Measurements from ENCODE around the gene AMPD1.
A peak's percentile ranks its signal among the peaks of the same experiment; 100 is the strongest.

The AMPD1 gene

DNA sequence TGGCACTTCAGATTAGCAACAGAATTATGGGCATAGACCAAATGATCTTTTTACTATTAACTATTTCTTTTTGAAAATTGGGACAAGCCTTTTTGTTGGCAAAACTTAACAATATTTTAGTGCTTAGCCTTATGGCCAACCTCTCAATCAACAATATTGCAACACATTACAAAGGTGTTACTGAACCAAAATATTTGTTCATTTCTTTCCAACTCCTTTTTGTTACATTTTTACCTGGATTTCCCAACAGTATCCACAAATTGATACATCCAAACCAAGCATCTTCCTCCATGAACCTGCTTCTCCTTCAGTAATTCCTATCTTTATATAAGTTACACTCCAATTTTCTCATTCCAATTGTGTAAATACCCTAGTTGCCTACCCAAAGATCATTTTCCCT lies 1.5 kb upstream of the AMPD1 start:
- no peak for DNase-seq

DNA sequence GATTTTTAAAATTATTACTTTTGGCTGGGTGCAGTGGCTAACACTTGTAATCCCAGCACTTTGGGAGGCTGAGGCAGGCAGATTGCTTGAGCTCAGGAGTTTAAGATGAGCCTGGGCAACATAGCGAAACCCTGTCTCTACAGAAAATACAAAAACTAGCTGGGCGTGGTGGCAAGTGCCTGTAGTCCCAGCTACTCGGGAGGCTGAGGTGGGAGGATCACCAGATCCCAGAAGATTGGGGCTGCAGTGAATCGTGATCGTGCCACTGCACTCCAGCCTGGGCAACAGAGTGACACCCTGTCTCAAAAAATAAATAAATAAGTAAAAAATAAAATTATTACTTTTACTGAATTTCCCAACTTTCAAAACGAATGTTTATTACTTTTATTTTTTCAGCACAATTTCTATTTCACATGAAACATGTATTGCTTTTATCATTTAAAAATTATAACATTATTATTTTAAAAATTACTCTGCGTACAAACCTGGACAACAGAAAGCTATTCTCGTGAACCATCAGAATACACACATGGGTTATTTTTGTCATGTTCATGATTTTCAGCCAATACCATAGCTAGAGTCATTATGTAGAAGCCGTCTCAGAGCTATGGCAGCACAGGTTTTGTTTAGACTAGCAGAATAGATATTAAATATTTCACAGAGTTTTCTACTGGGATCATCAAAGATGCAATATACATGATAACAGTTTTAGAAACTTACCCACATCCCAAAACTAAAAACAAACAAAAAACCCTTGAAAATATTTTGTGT lies 621 bp downstream of the AMPD1 start:
- DNase-seq: no peak

DNA sequence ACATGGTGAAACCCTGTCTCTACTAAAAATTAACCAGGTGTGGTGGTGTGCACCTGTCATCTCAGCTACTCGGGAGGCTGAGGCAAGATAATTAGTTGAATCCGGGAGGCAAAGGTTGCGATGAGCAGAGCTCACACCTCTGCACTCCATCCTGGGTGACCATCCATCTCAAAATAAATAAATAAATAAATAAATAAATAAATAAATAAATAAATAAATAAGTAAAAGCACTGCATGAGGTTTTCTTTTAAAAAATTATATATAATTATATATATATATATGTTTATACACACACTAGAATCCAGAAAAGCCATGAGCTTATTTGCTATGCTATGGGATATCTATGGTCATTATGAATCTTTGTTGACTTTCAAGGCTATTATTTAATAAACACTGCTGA lies 2.4 kb downstream of the AMPD1 start:
- DNase-seq: no peak

DNA sequence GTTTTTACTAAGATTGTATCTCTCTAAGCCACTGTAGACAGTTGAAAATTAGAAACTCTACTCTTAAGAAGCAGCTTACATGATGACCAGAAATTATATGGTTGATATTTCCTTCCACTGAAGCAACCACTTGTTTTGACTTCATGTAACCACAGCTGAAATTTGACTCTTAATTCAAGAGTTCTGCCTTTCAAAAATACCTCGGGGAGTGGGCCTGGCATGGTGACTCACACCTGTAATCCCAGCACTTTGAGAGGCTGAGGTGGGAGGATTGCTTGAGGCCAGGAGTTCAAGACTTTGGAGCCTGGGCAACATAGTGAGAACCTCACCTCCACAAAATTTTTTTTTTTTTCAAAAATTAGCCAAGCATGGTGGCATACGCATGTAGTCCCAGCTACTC lies 4.3 kb downstream of the AMPD1 start:
- no peak for DNase-seq

DNA sequence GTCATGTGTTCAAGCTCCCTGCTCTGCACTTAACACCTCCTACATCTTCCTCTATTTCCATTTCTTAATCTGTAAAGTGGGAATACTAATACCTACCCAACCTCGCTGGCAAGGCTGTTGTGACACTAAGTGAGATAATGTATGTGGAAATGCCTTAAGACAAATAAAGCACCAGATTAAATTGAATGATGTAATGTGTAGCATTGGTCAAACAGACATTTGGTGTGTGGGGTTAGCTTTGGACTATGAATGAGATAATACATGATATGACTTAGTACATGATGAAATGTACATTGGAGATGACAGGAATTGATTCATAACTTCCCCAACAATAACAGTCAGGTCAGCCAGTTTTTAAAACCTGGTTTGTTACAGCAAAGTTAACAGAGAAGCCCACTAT lies 5.2 kb downstream of the AMPD1 start:
- no peak for DNase-seq

DNA sequence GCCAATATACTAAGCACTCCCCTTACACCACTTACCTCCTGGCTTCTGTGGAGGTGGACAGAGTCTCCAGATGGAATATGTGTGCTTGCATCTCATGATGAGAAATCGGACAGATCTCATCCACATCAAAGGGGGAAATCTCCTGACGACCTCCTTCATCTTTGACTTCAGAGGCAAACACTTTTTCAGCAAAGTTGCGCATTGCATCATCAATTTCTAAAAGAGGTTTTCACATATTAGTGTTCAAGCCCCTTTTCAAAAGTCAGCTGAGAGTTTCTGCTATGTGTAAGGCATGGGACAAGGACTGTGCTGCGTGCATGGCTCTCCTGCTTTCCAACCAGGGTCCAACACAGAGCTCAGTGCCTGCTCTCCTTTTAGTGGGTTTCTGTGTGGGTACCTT lies 6.8 kb downstream of the AMPD1 start:
- DNase-seq: no peak

DNA sequence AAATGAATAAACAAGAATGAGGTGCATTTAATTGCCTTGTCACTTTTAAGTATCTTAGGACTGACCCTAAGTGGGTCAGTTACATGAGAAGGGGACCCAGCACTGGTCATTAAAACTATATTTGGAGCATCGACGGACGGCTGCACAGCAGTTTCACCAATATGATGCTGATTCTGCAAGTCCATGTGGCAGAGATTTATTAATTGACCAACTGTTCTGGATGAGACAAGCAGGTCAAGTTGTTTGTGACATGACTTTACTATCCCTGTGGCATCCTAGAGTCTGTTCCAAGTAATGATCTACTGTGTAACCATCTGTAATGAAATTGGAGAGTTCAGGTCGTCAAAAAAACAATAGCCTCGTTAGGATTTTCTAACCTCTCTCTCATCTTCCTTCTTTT lies 9.5 kb downstream of the AMPD1 start:
- no peak for DNase-seq

DNA sequence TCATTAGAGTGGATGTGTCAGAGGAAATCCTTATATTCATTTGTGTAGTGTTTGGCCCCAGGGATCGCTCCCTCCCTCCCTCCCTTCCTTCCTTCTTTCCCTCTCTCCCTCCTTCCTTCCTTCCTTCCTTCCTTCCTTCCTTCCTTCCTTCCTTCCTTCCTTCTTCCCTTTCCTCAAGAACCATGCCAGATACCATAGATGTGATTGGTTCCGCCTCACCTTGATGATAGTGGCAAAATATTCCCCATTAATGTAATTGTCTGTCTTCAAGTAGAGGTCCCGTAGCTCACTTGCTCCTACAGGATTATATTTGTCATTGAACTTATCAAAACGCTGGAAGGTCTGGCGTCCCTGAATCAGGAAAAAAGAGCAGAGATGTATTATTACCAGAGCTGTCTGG lies 17.7 kb downstream of the AMPD1 start:
- no peak for DNase-seq

DNA sequence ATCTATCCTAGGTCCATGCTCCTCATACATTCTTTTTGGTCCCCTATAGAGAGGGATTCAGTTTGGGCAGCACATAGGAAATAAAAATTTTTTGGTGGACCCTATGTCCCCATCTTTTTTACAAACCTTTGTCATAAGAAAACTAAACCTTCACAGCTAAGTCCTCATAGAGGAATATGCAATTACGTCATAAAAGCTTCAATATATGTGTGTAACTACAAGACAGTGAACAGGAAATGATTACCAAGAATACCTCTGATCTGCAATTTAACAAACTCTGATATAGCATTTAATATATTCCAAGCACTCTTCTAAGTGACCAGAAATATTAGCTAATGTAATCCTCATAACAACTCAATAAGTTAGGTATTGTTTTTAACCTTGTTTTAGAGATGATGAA lies 19.2 kb downstream of the AMPD1 start:
- DNase-seq: no peak

DNA sequence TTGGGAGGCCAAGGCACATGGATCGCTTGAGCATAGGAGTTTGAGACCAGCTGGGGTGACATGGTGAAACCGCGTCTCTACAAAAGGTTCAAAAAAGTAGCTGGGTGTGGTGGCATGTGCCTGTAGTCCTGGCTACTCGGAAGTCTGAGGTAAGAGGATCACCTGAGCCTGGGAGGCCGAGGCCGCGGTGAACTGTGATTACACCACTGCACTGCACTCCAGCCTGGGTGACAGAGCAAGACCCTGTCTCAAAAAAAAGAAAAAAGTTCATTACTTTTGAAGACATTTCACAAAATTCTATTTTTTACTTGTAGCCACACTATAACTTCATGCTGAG lies 23.4 kb downstream of the AMPD1 start:
- DNase-seq: no peak

DNA sequence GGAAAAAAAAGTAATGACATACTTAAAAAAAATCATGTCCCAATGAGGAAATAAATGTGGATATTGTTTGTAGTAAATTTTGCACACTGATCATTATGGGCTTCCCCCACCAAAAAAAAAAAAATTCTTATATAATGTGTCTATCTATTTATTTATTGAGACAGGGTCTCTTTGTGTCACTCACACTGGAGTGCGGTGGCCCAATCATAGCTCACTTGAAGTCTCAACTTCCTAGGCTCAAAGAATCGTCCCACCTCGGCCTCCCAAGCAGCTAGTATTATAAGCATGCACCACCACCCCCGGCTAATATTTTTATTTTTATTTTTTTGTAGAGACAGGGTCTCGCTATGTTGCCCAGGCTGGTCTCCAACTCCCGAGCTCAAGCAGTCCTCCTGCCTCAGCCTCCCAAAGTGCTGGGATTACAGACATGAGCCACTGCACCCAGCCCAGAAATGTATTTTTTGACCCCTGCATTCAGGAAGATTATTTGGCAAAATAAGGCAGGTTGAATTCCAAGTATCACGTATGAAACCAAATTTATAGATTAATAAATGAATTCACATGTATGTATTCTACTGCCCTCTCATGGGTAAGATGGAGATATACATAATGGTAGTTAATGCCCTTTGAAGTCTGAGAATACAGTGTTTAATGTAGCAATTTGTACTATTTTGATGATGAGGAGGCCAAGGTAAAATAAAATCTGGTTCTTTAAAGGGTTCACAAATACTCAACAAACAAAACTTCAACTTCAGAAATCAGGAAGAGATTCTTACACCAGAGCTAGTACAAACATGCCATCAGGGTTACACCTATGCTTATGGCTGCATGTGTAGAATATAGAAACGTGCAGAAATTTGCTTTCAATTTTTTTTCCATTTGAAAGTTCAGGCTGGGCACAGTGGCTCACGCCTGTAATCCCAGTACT lies 24.1 kb downstream of the AMPD1 start:
- DNase-seq: peak; percentile 13

DNA sequence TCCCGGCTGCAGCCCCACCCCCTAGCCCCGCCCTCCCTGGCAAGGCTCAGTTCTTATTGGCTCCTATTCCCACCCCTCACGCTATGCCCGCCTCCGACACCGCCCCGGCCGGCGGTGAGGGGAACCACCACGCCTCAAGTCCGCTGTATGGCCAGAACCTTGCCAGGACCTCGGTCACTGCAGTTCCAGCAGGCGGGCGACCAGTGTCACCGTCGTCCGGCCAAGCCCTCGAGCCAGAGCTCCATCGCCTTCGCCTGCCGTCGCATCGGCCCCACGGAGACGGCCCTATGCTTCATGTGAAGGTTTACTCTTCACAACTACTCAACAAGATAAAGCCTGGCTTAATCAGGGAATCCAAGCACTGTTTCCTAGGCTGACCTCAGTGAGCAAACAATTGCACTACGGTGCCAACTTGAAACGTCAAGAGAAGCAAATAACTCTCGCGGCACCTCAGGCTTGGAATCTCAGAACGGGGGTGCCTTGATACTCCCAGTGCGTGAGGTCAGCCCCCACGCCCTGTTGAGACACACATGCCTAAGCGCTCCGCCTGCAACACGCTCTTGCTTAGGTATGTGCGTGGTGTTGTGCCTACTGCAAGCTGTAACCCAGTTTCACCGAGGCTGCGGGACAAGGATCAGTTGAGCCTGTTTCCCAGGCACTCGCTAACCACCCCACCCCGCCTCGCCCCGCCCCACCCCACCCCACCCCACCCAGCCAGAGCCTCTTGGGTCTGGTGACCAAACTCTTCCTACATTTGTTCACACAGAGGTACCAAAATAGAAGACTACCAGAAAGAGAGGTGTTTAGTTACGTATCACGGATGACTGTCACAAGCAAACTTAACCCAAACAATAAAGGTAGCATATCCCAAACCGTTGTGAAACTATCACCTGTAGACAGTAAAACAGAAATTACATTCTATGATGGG lies 25.0 kb downstream of the AMPD1 start:
- peak; percentile 84 for DNase-seq

DNA sequence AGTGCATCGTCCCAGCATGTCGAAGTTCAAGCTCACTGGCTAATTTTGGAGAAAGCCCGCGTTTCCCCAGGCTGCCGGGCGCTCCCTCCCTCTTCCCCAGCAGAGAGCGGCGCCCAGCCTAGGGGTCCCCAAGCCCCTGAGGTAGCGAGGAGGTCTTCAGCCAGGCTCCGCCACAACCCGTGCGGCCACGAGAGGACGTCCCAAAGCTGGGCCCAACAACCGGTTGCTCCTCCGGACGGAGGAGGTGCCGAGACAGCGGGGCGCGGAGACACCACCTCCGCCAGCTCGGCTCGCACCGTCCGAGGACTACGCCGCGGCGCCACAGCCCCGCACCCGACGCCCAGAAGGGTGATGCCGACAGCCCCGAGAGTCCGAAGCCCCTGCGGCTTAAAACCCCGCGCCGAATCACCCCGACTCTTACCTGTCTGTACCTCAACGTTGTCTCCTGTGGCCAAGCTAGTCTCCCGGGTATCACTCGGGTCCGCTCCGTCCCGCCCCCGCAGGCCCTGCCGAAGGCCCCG lies 25.7 kb downstream of the AMPD1 start, which contains the start of gene DENND2C:
Gene DENND2C, minus strand, starts transcription at position 488 of the 521 bp plus-strand sequence. CDS start 44,065 bp downstream, outside the sequence.
- DNase-seq: no peak

DNA sequence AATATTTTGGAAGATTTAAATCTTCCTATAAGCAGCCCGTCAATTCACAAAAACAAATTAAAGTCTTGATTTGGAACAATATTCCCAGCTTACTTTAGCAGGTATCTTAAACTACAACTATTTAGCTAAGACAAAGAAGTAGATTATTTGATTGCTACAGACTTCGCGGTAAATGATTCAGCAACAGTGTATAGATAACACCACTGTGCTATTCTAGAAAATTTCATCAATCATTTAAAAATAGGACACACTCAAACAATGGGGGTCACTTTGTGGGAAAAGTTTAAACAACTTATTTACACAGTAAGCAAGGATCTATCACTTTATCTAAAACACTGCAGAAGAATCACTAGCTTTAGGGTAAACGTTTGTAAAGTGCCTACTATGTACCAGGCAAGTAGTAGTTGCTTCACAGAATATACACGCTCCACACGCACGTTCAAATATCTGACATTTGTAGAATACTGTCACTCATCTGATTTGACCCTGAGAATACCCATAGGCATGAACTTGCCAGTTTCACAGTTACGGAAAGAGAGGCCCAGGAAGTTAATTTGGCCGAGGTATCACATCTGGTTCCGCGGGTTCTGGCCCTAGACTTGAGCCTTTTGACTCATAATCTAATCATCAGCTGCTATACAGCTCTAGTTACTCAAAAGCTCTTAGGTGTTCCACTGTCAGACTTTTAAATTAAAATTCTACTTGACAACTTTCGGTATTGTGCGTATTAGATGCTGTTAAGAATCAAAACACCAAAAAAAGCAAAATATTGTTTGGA lies 26.4 kb downstream of the AMPD1 start:
- peak; percentile 14 for DNase-seq

DNA sequence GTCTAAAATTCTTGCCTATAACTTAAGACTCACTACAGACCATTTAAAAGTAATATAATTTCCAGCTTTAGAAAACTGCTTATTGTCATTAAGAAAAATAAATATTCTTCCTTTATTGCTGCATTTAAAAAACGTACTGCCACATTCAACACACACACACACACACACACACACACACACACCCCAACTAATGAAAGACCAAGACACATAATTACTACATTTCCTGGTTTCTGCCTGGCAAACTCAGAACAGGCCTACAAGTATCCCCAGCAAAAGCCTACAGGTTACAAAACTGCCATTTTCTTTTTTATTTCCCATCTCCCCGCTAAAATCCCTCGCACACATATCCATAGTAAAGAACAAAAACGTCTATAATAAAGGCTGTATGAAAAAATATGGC lies 27.0 kb downstream of the AMPD1 start:
- DNase-seq: no peak

DNA sequence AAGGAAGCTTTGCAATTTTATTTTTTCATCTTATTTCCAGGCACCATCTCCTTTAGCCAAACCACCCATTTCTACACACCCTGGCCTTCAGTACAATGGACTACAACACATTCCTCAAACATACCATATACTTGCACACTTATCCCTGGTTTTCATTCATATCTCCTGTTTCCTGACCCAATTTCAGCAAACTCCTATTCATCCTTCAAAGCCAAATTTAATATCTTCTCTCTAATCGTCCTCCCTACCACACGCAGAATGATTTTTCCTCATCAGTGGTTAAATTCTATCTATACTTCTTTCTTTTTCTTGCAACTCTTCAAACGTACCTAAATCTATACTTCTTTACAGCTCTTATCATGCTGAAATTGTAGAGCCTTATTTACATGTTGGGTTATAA lies 28.4 kb downstream of the AMPD1 start:
- DNase-seq: no peak

DNA sequence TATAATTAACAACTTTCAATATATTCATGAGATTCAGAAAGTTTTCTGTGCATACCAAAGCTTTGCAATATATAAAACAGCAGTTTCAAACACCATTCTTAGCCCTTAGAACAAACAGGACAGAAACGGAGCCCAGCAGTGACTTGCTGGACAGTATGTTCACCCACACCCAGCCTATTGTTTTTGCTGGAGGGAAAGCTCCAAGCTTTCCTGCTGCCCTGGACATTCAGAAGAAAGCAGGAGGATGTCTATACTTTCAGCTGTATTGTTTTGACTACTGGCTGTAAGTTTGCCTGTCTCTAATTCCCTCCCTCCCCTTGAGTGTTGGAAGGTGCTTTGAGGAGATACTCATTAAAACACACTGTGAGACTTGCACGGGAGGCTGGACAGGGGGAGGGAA lies 35.1 kb downstream of the AMPD1 start:
- no peak for DNase-seq

DNA sequence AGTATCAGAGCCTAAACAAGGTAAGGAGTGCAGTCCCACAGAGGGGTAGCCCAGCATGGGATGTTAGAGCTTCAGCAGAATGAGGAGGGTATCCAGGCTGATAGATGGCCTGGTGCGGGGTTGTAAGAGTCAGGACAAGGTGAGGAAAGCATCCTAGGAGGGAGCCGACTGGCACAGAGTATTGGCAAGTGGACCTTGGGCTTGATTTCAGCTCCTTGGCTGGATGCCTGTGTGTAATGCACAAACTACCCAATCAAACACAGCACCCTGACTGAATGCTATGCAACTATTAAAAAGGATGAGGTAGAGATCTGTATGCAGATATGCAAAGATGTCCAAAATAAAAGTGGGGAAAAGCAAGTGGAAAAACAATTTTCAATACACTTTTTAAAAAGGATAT lies 43.5 kb downstream of the AMPD1 start:
- DNase-seq: no peak

DNA sequence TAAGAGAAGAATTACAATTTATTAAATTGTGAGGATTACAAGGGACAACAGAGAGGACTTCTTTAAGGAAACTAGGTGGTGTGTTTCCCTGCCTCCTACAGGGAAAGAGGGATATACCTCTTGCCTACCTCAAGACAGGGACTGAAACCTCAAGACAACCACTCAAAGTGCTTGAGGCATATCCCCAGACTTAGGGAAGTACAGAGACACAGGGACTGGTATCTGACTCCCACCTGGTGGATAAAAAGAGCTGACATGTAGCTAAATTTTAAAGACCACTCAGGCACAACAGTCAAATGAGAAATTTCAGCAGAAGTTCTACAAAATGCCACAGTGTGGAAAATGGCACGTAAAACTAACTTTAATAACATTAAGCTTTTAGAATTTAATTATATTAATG lies 46.8 kb downstream of the AMPD1 start:
- no peak for DNase-seq

DNA sequence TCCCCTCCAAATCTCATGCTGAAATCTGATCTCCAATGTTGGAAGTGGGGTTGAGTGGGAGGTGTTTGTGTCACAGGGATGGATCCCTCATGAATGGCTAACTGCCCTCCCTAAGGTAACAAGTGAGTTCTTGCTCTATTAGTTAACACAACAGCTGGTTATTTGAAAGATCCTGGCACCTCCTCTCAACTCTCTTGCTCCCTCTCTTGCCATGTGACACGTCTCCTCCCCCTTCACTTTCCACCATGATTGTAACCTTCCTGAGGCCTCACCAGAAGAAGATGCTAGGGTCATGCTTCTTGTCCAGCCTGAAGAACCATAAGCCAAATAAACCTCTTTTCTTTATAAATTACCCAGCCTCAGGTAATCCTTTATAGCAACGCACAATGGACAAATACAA lies 54.0 kb downstream of the AMPD1 start:
- DNase-seq: no peak

DNA sequence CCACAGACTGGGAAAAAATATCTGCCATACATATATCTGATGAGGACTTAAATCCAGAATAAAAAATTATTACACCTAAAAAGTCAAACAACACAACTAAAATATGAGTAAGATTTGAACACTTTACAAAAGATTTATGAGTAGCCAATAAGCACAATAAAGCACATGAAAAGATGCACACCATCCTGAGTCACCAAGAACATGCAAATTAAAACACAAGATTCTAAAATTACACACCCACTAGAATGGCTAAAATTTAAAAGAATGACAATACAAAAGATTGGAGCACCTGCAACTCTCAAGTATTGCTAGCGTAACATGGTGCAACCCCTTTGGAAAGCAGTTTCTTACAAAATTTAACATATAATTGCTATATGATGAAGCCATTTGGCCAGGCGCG lies 56.4 kb downstream of the AMPD1 start:
- no peak for DNase-seq

DNA sequence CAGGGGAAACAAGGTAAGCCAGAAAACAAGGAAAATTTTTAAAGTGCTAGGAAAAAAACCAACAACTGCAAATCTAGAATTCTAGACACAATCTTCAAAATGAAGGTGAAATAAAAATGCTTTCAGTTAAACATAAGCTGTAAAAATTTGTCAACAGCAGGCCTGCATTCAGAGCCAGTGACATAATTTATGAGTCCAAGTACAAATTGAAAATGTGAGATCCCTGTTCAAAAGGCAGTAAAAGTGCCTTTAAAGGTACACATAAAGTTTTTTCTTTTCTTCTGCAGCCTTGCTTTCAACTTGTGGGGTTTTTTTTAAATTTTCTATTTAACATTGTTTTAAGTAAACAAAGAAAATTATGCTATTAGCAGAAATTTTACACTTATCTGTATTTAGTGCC lies 62.9 kb downstream of the AMPD1 start:
- DNase-seq: no peak
